GM12878 (cell line): ENCODE results near the gene CELSR1. TPM values are rescaled to one million over a fixed set of nuclear protein-coding genes. Genes with fewer than 3 reads are reported as not detected.

Source experiments
- ATAC-seq: fragments of 200-7000 bp; cut with Tn5 transposase; 3 replicates; pipeline ENCODE4 v1.9.1; 2020; ENCODE audit warnings: mild to moderate bottlenecking, moderate library complexity
- BruUV-seq: library from RNA; stranded (reverse); fragments of 400-500 nt; replicated peaks from 2 replicates; lab custom pipeline; 2021; lab: Mats Ljungman, UMichigan
- CTCF ChIA-PET: fragments of 300-600 bp; sonication (Branson Sonifier 250); formaldehyde crosslinking; extraction: SDS; loops from one replicate; lab custom pipeline; 2021; ENCODE audit warnings: inconsistent platforms; lab: Yijun Ruan, JAX
- POLR2A ChIA-PET: fragments of 350-600 bp; formaldehyde crosslinking; extraction: SDS; loops from one replicate; lab custom pipeline; 2021; ENCODE audit warnings: inconsistent platforms; lab: Charles Lee
- RAD21 ChIA-PET: fragments of 300-600 bp; sonication (Branson Sonifier 250); formaldehyde crosslinking; loops from one replicate; lab custom pipeline; 2023; ENCODE audit warnings: antibody characterized with exemption; ENCODE audit not compliant: unreplicated experiment; lab: Charles Lee
- SMC1A ChIA-PET: fragments of 300-600 bp; sonication (Branson Sonifier 250); formaldehyde crosslinking; loops from one replicate; lab custom pipeline; 2023; ENCODE audit not compliant: unreplicated experiment, uncharacterized antibody; lab: Charles Lee
- DNase-seq: peaks from one replicate; pipeline ENCODE4 v3.0.0-alpha.2; 2011; ENCODE audit warnings: low read depth, low spot score
- FAIRE-seq: peaks from 3 replicates; lab custom pipeline; 2011; peaks lifted over from hg19 to GRCh38; lab: Jason Lieb, UNC
- H2AFZ ChIP-seq: 2 replicates; pipeline ENCODE4 v1.6.0; 2011; ENCODE audit warnings: low read depth, low read length, control low read depth; ENCODE audit not compliant: control insufficient read depth
- H3K27ac ChIP-seq: 2 replicates; pipeline ENCODE4 v1.5.1; 2011; ENCODE audit warnings: control low read depth; ENCODE audit not compliant: control insufficient read depth, insufficient read depth
- H3K27me3 ChIP-seq, 2 experiments: replicated peaks in 1 of 2; 2 replicates each; pipeline versions ENCODE4 v1.6.0 to v1.6.1; 2011; ENCODE audit warnings: low read length in 1 of 2; ENCODE audit not compliant: control insufficient read depth in 2 of 2, insufficient read depth in 2 of 2
- H3K36me3 ChIP-seq, 2 experiments: 2 replicates each; pipeline ENCODE4 v1.5.1; 2011; ENCODE audit warnings: low read length in 1 of 2; ENCODE audit not compliant: control insufficient read depth in 2 of 2, insufficient read depth in 2 of 2
- H3K4me1 ChIP-seq: 2 replicates; pipeline ENCODE4 v1.6.1; 2011; ENCODE audit warnings: mild to moderate bottlenecking, low read length, moderate library complexity, mixed read lengths; ENCODE audit not compliant: control insufficient read depth, insufficient read depth
- H3K4me2 ChIP-seq: 2 replicates; pipeline ENCODE4 v1.6.0; 2011; ENCODE audit warnings: control low read depth; ENCODE audit not compliant: control insufficient read depth, insufficient read depth
- H3K4me3 ChIP-seq: fragments of 200-600 bp; sonication (generic); 2 replicates; pipeline ENCODE4 v1.5.1; 2016
- H3K79me2 ChIP-seq: 2 replicates; pipeline ENCODE4 v1.6.0; 2011; ENCODE audit warnings: low read length; ENCODE audit not compliant: control insufficient read depth, insufficient read depth
- H3K9ac ChIP-seq: 2 replicates; pipeline ENCODE4 v1.8.0; 2011; ENCODE audit warnings: low read length, control low read depth, mixed read lengths; ENCODE audit not compliant: control insufficient read depth, insufficient read depth
- H3K9me3 ChIP-seq: replicated peaks from 3 replicates; pipeline ENCODE4 v1.5.1; 2011; ENCODE audit warnings: mild to moderate bottlenecking, low read length; ENCODE audit not compliant: control insufficient read depth, insufficient read depth
- H4K20me1 ChIP-seq: 2 replicates; pipeline ENCODE4 v1.6.0; 2011; ENCODE audit not compliant: control insufficient read depth, insufficient read depth
- ATF7 ChIP-seq: fragments of 450-650 bp; IDR thresholded peaks from 2 replicates; pipeline ENCODE4 v1.6.1; 2016; ENCODE audit warnings: low read depth, mild to moderate bottlenecking
- BRCA1 ChIP-seq: IDR thresholded peaks from 2 replicates; pipeline ENCODE4 v1.6.1; 2011; ENCODE audit warnings: low read depth, low read length, improper control_type of control experiment
- CBFB ChIP-seq: IDR thresholded peaks from 2 replicates; pipeline ENCODE4 v1.6.1; 2016; ENCODE audit warnings: antibody characterized with exemption, low read depth
- DPF2 ChIP-seq: fragments of 450-650 bp; IDR thresholded peaks from 2 replicates; pipeline ENCODE4 v1.6.1; 2017; ENCODE audit warnings: mild to moderate bottlenecking
- EED ChIP-seq: sonication (generic); IDR thresholded peaks from 2 replicates; pipeline ENCODE4 v1.6.1; 2016; ENCODE audit warnings: antibody characterized with exemption, low read depth
- PML ChIP-seq: IDR thresholded peaks from 2 replicates; pipeline ENCODE4 v1.6.1; 2012; ENCODE audit warnings: low read length, inconsistent platforms
- RCOR1 ChIP-seq: conservative IDR thresholded peaks from 2 replicates; pipeline ENCODE4 v1.6.1; 2012; ENCODE audit warnings: low read depth, low read length, improper control_type of control experiment
- SIX5 ChIP-seq: IDR thresholded peaks from 2 replicates; pipeline ENCODE4 v1.6.1; 2011; ENCODE audit warnings: mild to moderate bottlenecking, low read depth, low read length, moderate library complexity; ENCODE audit not compliant: severe bottlenecking
- TBL1XR1 ChIP-seq: IDR thresholded peaks from 2 replicates; pipeline ENCODE4 v1.6.1; 2012; ENCODE audit warnings: low read depth, low read length, improper control_type of control experiment
- ZBTB33 ChIP-seq: fragments of 450-650 bp; IDR thresholded peaks from 2 replicates; pipeline ENCODE4 v1.6.1; 2017; ENCODE audit warnings: mild to moderate bottlenecking
- WGBS: methylation state at CpG from one replicate; pipeline ENCODE4 v1.1.6; 2016; ENCODE audit warnings: low lambda C conversion rate; ENCODE audit not compliant: insufficient replicate concordance, insufficient coverage; ENCODE audit errors: missing lambda C conversion rate; 5-methylcytosine and 5-hydroxymethylcytosine counted together
- in situ Hi-C: fragments of 300-500 bp; cut with MboI; formaldehyde crosslinking; loops from 9 replicates; pipeline ENCODE4 v1.14.3; 2018; ENCODE audit warnings: mixed read lengths
- intact Hi-C: fragments of 100-400 bp; cut with micrococcal nuclease; formaldehyde crosslinking; loops from one replicate; pipeline ENCODE4 v1.14.2; 2022; ENCODE audit not compliant: unreplicated experiment
- polyA plus RNA-seq, 11 experiments: library from polyadenylated mRNA; depleted of rRNA in 4 of 11; unstranded in 6 of 11; stranded (reverse) in 5 of 11; fragments of >200 nt; fragmentation: Nextera tagmentation in 4 of 11; fragmentation: Illumina TruSeq in 1 of 11; extraction: Ambion mirVana in 4 of 11; extraction: Trizol in 1 of 11; gene quantifications; 1 replicate in 1 of 11; 2 replicates in 10 of 11; pipeline versions ENCODE4 v1.2.1 to v1.2.3, GENCODE V29; 2011 to 2016; ENCODE audit warnings: inconsistent platforms in 2 of 11, missing spikeins in 2 of 11, low read depth in 1 of 11
- total RNA-seq, 4 experiments: library from RNA; depleted of rRNA in 3 of 4; stranded (reverse); fragments of >200 nt in 3 of 4; fragmentation: Illumina TruSeq in 1 of 4; extraction: Trizol in 1 of 4; gene quantifications; 2 replicates each; pipeline versions ENCODE4 v1.2.1 to v1.2.3, GENCODE V29; 2013 to 2021
- TF ChIP-seq, protein P1 (sequence below): fragments of 450-650 bp; IDR thresholded peaks from 2 replicates; pipeline ENCODE4 v1.6.1; 2018; ENCODE audit warnings: borderline replicate concordance, mild to moderate bottlenecking; ENCODE audit not compliant: partially characterized antibody
- TF ChIP-seq, protein P2 (sequence below): fragments of 450-650 bp; formaldehyde crosslinking; IDR thresholded peaks from 2 replicates; pipeline ENCODE4 v1.4.0; 2020; ENCODE audit warnings: mild to moderate bottlenecking, moderate library complexity

The CELSR1 gene
- total and polyA plus RNA-seq, 10 of the 15 experiments (the other 5 are each of a cell fraction or from before 2014, with no cell fraction given) = 0.05 to 1.7 (median 0.35) TPM; not detected in 2

GRCh38 chr22:46312056-46312455 is 225.4 kb downstream of the CELSR1 start:
- Histone ChIP-seq H2AFZ (no peak overlapping the region), H3K27me3 (no peaks in the 10 kb centered on the region), H3K9ac (no peak overlapping the region), H3K36me3 (peaks cover 23 to 24% of the 10 kb centered on the region in 2 experiments), H4K20me1 (no peaks in the 10 kb centered on the region), H3K4me1 (no peaks in the 10 kb centered on the region), H3K9me3 (no peaks in the 10 kb centered on the region), H3K27ac (no peak overlapping the region), H3K79me2 (no peaks in the 10 kb centered on the region; the same call in none of the 2 replicates), H3K4me3 (no peak overlapping the region), H3K4me2 (no peak overlapping the region)
- CTCF ChIA-PET = interaction anchor here (1.1 to 1.8 kb wide), 5 partner anchors 15 to 299 kb away, joined by 3 to 8 read pairs (median 4); partner anchors contain the start of gene GTSE1
- SMC1A ChIA-PET = interaction anchor here (1.5 kb wide), 1 partner anchor 190 kb away, joined by 4 read pairs; no protein-coding TSS in a partner anchor
- ATAC-seq (no peak), FAIRE-seq (no peak), DNase-seq (no peak)
- in situ Hi-C loops = loop anchor here (5.0 kb wide), 2 partner anchors 190 to 300 kb away; no protein-coding TSS in a partner anchor
- no TSS peak for BruUV-seq
- intact Hi-C loops = loop anchor here (10.0 kb wide), 1 partner anchor 317 kb away; no protein-coding TSS in a partner anchor
- RAD21 ChIA-PET = interaction anchor here (1.9 kb wide), 1 partner anchor 190 kb away, joined by 5 read pairs; no protein-coding TSS in a partner anchor
- POLR2A ChIA-PET = no interaction called here
- TF ChIP-seq SIX5 (no peak), TBL1XR1 (no peak), PML (no peak), ATF7 (no peak), BRCA1 (no peak), EED (no peak), RCOR1 (no peak), ZBTB33 (no peak), DPF2 (no peak), CBFB (no peak)
- TF ChIP-seq, protein P1, sequence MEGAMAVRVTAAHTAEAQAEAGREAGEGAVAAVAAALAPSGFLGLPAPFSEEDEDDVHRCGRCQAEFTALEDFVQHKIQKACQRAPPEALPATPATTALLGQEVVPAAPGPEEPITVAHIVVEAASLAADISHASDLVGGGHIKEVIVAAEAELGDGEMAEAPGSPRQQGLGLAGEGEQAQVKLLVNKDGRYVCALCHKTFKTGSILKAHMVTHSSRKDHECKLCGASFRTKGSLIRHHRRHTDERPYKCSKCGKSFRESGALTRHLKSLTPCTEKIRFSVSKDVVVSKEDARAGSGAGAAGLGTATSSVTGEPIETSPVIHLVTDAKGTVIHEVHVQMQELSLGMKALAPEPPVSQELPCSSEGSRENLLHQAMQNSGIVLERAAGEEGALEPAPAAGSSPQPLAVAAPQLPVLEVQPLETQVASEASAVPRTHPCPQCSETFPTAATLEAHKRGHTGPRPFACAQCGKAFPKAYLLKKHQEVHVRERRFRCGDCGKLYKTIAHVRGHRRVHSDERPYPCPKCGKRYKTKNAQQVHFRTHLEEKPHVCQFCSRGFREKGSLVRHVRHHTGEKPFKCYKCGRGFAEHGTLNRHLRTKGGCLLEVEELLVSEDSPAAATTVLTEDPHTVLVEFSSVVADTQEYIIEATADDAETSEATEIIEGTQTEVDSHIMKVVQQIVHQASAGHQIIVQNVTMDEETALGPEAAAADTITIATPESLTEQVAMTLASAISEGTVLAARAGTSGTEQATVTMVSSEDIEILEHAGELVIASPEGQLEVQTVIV = no peak
- TF ChIP-seq, protein P2, sequence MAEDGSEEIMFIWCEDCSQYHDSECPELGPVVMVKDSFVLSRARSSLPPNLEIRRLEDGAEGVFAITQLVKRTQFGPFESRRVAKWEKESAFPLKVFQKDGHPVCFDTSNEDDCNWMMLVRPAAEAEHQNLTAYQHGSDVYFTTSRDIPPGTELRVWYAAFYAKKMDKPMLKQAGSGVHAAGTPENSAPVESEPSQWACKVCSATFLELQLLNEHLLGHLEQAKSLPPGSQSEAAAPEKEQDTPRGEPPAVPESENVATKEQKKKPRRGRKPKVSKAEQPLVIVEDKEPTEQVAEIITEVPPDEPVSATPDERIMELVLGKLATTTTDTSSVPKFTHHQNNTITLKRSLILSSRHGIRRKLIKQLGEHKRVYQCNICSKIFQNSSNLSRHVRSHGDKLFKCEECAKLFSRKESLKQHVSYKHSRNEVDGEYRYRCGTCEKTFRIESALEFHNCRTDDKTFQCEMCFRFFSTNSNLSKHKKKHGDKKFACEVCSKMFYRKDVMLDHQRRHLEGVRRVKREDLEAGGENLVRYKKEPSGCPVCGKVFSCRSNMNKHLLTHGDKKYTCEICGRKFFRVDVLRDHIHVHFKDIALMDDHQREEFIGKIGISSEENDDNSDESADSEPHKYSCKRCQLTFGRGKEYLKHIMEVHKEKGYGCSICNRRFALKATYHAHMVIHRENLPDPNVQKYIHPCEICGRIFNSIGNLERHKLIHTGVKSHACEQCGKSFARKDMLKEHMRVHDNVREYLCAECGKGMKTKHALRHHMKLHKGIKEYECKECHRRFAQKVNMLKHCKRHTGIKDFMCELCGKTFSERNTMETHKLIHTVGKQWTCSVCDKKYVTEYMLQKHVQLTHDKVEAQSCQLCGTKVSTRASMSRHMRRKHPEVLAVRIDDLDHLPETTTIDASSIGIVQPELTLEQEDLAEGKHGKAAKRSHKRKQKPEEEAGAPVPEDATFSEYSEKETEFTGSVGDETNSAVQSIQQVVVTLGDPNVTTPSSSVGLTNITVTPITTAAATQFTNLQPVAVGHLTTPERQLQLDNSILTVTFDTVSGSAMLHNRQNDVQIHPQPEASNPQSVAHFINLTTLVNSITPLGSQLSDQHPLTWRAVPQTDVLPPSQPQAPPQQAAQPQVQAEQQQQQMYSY (CRISPR knock-in tag) = no peak
- WGBS = 96% methylated on average over 8 of the region's 8 CpGs
